Adipocyte (in vitro differentiated cells): Measurements from ENCODE around the gene ANKDD1A.

ENCODE experiments used
- DNase-seq: peaks from one replicate; pipeline ENCODE4 v3.0.0-alpha.2; 2015; ENCODE audit warnings: low read depth
- H3K27me3 ChIP-seq: replicated peaks from 2 replicates; pipeline ENCODE4 v1.7.0; 2013; ENCODE audit warnings: mild to moderate bottlenecking, low read length, moderate library complexity; ENCODE audit not compliant: control insufficient read depth, insufficient read depth
- H3K36me3 ChIP-seq: 2 replicates; pipeline ENCODE4 v1.7.0; 2013; ENCODE audit warnings: low read length, mild to moderate bottlenecking, moderate library complexity; ENCODE audit not compliant: control insufficient read depth, insufficient read depth, severe bottlenecking
- H3K4me1 ChIP-seq: 2 replicates; pipeline ENCODE4 v1.7.0; 2013; ENCODE audit warnings: mild to moderate bottlenecking, low read length, moderate library complexity; ENCODE audit not compliant: control insufficient read depth, insufficient read depth
- H3K4me3 ChIP-seq: 2 replicates; pipeline ENCODE4 v1.7.0; 2013; ENCODE audit warnings: mild to moderate bottlenecking, low read length, moderate library complexity
- H3K9ac ChIP-seq: 2 replicates; pipeline ENCODE4 v1.7.0; 2013; ENCODE audit warnings: mild to moderate bottlenecking, low read length, moderate library complexity
- H3K9me3 ChIP-seq: 2 replicates; pipeline ENCODE4 v1.7.0; 2013; ENCODE audit warnings: mild to moderate bottlenecking, low read length, moderate library complexity; ENCODE audit not compliant: control insufficient read depth

ANKDD1A gene

DNA sequence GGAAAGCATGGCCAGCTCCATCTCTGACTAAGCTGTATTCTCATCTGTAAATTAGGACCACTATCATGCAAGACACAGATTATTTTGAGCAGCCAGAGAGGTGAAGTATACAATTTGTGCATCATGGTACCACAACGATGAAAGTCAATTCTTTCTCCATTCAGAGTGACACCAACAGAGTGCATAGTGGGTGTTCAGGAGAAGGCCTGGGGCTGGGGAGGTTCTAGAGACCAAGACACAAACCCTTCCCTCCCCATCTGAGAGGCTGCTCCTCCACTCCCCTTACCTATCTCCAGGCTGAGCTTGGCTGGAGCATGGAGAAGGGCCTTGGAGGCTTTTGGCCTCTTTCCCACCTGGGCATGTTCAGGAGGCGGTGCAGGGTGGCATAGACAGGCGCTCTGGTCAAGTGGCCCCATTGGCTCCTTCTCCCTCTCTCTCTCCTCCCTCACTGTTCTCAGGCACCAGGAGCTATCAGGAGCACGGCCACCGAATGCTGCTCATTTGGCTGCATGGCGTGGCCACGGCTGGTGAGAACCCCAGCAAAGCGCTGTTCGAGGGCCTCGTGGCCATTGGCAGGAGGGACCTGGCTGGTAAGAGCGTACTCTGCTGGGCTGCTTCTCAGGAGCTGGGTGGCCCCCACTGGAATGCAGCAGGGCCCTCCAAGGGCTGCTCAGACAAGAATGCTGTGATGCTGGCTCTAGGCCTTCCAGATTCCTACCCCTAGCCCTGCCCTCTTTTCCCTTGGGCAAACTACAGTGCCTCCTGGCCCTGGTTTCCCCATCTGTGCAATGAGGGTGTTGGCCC lies 37.9 kb downstream of the ANKDD1A start:
- Histone ChIP-seq H3K4me1 (peaks cover 9% of the 10 kb centered on the region), H3K4me3 (no peak overlapping the region), H3K36me3 (no peaks in the 10 kb centered on the region), H3K27me3 (no peaks in the 10 kb centered on the region), H3K9me3 (no peaks in the 10 kb centered on the region), H3K9ac (no peak overlapping the region)
- DNase-seq, result no peak

DNA sequence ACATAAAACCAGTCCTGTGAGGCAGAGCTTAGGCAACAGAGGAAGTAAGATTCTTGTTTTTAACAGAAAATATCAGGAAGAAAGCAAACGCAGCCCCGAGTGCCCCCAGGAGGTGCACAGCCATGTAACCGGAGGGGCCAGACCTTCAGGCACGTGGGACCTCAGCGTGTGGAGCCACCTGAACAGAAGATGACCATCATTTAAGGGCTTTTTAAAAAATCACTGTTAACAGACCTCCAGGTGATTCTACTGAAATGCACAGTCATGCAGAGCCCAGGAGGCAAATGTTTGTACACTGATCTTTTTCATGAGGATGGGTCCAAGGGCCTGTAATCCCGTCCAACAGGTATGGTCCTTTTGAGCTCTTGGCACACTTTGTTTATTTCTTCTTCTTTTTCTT lies 39.2 kb downstream of the ANKDD1A start:
- Histone ChIP-seq H3K4me3 (no peak overlapping the region), H3K4me1 (peaks cover 9% of the 10 kb centered on the region), H3K9ac (no peak overlapping the region), H3K9me3 (no peaks in the 10 kb centered on the region), H3K36me3 (peaks cover 8% of the 10 kb centered on the region), H3K27me3 (no peaks in the 10 kb centered on the region)
- DNase-seq, result no peak

GRCh38 chr15:64951777-64952418 lies 40.2 kb downstream of the ANKDD1A start:
- Histone ChIP-seq H3K36me3 (peaks cover 16% of the 10 kb centered on the region), H3K4me1 (peaks cover 7% of the 10 kb centered on the region), H3K9ac (no peak overlapping the region), H3K4me3 (no peak overlapping the region), H3K27me3 (no peaks in the 10 kb centered on the region), H3K9me3 (no peaks in the 10 kb centered on the region)
- no peak for DNase-seq

DNA sequence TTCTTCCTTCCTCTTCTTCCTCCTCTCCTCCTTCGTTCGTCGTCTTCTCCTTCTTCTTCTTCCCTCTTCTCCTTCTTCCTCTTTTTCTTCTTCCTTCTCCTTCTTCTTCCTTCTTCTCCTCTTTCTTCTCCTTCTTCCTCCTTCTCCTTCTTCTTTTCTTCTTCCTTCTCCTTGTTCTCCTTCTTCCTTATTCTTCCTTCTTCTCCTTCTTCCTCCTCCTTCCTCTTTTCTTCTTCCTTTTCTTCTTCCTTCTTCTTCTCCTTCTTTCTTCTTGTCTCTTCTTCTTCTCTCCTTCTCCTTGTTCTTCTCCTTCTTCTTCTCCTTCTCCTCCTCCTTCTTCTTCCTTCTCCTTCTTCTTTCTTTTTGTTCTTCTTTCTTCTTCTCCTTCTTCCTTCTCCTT lies 42.7 kb downstream of the ANKDD1A start:
- H3K4me1 ChIP-seq, result peaks cover 5% of the 10 kb centered on the region
- no peak overlapping the region for H3K9ac ChIP-seq
- H3K4me3 ChIP-seq, result no peak overlapping the region
- peaks cover 38% of the 10 kb centered on the region for H3K36me3 ChIP-seq
- DNase-seq, result no peak
- no peaks in the 10 kb centered on the region for H3K9me3 ChIP-seq
- H3K27me3 ChIP-seq, result no peaks in the 10 kb centered on the region

- no peak overlapping the region for H3K4me3 ChIP-seq
- H3K36me3 ChIP-seq, result peaks cover 85% of the 10 kb centered on the region
- no peak overlapping the region for H3K9ac ChIP-seq
- no peaks in the 10 kb centered on the region for H3K9me3 ChIP-seq
- no peak for DNase-seq
- no peaks in the 10 kb centered on the region for H3K4me1 ChIP-seq
- no peaks in the 10 kb centered on the region for H3K27me3 ChIP-seq
Measured at GRCh38 chr15:64959128-64959527, 47.4 kb downstream of the ANKDD1A start.

DNA sequence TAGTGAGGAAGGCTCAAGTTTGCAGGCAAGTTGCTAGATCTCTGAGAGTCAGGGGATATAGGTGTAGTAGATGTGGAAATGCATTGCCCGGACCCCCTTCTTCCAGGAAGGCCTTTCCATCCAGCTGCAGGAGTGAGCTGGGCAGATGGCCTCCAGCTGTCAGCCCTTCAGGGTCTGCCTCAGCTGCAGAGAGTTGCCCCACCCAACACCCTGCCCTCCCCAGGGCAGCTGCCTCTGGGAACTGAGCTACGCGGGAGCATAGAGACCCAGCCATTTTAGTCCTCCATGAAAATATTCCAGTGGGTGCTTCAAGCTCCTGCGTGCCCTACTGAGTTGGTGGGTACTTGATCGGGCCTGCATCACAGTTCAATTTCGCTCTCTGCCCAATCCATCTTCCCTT lies 48.5 kb downstream of the ANKDD1A start:
- Histone ChIP-seq H3K36me3 (peaks cover 93% of the 10 kb centered on the region), H3K27me3 (no peaks in the 10 kb centered on the region), H3K9ac (no peak overlapping the region), H3K4me3 (no peak overlapping the region), H3K4me1 (no peaks in the 10 kb centered on the region), H3K9me3 (no peaks in the 10 kb centered on the region)
- DNase-seq, result no peak

DNA sequence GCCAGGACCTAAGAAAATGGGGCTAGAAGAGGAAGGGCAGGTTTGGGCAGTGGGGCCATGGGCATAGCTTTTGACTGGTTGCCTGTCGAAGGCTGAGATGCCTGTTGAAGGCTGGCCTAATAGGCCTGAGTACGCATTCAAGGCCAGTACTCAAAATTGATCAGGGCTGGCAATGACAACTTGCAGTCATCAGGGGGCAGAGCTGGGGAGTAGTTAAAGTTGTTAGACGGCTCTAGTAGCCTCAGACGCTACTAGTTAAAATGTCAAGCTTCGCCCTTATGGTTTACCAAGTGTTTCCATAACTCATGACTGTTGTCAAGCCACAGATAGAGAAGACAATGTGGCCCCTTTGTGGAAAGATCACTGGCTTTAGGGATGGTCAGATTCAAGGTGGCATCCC lies 49.3 kb downstream of the ANKDD1A start:
- H3K27me3 ChIP-seq, result no peaks in the 10 kb centered on the region
- H3K9me3 ChIP-seq, result no peaks in the 10 kb centered on the region
- H3K9ac ChIP-seq, result no peak overlapping the region
- H3K36me3 ChIP-seq, result peaks cover 89% of the 10 kb centered on the region
- no peaks in the 10 kb centered on the region for H3K4me1 ChIP-seq
- no peak for DNase-seq
- H3K4me3 ChIP-seq, result no peak overlapping the region

- Histone ChIP-seq H3K27me3 (no peaks in the 10 kb centered on the region), H3K9ac (no peak overlapping the region), H3K4me1 (no peaks in the 10 kb centered on the region), H3K36me3 (peaks cover 73% of the 10 kb centered on the region), H3K9me3 (no peaks in the 10 kb centered on the region), H3K4me3 (no peak overlapping the region)
- DNase-seq, result no peak
Measured at GRCh38 chr15:64969401-64969800, 57.7 kb downstream of the ANKDD1A start.

- Histone ChIP-seq H3K4me3 (no peak overlapping the region), H3K9me3 (no peaks in the 10 kb centered on the region), H3K9ac (no peak overlapping the region), H3K36me3 (peaks cover 74% of the 10 kb centered on the region), H3K27me3 (no peaks in the 10 kb centered on the region), H3K4me1 (no peaks in the 10 kb centered on the region)
- no peak for DNase-seq
Measured at GRCh38 chr15:64970698-64971097, 59.0 kb downstream of the ANKDD1A start.

GRCh38 chr15:64975390-64975789 lies 63.7 kb downstream of the ANKDD1A start:
- Histone ChIP-seq H3K36me3 (peaks cover 83% of the 10 kb centered on the region), H3K27me3 (no peaks in the 10 kb centered on the region), H3K9ac (no peak overlapping the region), H3K4me3 (no peak overlapping the region), H3K9me3 (no peaks in the 10 kb centered on the region), H3K4me1 (no peaks in the 10 kb centered on the region)
- DNase-seq, result peak; percentile 81

- H3K4me3 ChIP-seq, result no peak overlapping the region
- H3K4me1 ChIP-seq, result peaks cover 3% of the 10 kb centered on the region
- H3K27me3 ChIP-seq, result no peaks in the 10 kb centered on the region
- H3K9ac ChIP-seq, result no peak overlapping the region
- peaks cover 74% of the 10 kb centered on the region for H3K36me3 ChIP-seq
- DNase-seq, result no peak
- no peaks in the 10 kb centered on the region for H3K9me3 ChIP-seq
Measured at GRCh38 chr15:64979252-64979710, 67.6 kb downstream of the ANKDD1A start.
